Measurements from ENCODE around the gene TTC24.

DNA sequence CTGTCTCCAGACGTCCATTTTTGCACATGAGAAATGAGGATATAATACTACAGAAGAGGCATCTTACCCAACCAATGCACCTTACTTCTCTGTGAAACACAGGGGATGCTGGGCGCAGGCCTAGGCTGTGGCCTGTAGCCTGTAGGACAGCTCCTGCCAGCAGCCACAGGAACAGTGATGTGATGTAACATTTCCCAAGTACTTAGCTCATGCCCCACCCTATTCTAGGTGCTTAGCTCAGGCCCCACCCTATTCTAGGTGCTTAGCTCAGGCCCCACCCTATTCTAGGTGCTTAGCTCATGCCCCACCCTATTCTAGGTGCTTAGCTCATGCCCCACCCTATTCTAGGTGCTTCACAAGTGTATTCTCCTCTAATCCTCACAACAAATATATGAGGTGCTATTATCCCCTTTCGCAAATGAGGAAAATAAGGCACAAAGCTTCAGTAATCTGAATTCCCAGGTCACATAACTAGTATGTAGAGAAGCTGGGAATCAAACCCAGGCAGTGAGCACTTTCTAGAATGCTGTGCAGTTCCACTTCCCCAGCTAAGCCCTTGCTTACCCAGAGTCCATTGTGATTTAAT, 7.5 kb downstream of the TTC24 start:
- no peak for TF ChIP-seq POLR2A (IDR thresholded peaks at IDR 0.05)
- TF ChIP-seq, protein P1, sequence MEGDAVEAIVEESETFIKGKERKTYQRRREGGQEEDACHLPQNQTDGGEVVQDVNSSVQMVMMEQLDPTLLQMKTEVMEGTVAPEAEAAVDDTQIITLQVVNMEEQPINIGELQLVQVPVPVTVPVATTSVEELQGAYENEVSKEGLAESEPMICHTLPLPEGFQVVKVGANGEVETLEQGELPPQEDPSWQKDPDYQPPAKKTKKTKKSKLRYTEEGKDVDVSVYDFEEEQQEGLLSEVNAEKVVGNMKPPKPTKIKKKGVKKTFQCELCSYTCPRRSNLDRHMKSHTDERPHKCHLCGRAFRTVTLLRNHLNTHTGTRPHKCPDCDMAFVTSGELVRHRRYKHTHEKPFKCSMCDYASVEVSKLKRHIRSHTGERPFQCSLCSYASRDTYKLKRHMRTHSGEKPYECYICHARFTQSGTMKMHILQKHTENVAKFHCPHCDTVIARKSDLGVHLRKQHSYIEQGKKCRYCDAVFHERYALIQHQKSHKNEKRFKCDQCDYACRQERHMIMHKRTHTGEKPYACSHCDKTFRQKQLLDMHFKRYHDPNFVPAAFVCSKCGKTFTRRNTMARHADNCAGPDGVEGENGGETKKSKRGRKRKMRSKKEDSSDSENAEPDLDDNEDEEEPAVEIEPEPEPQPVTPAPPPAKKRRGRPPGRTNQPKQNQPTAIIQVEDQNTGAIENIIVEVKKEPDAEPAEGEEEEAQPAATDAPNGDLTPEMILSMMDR (IDR thresholded peaks at IDR 0.05): no peak
